H9 (cell line): ENCODE measurements around the gene TYW3. TPM values are rescaled to one million over a fixed set of nuclear protein-coding genes. Genes with fewer than 3 reads are reported as not detected.

ENCODE experiments used
- DNase-seq: peaks from one replicate; pipeline ENCODE4 v3.0.0-alpha.2; 2017
- H2AFZ ChIP-seq: one replicate; pipeline ENCODE4 v1.6.1; 2013; ENCODE audit warnings: mild to moderate bottlenecking, low read length, control low read depth, moderate library complexity
- H2AK5ac ChIP-seq: 2 replicates; pipeline ENCODE4 v1.6.1; 2013; ENCODE audit warnings: low read length, control low read depth, mixed read lengths; ENCODE audit not compliant: insufficient read length
- H2BK120ac ChIP-seq: one replicate; pipeline ENCODE4 v1.6.1; 2013; ENCODE audit warnings: low read depth, mild to moderate bottlenecking, low read length, control low read depth, inconsistent platforms; ENCODE audit not compliant: poor library complexity, severe bottlenecking
- H2BK12ac ChIP-seq: 2 replicates; pipeline ENCODE4 v1.6.1; 2013; ENCODE audit warnings: low read length, control low read depth, mixed read lengths, low read depth; ENCODE audit not compliant: insufficient read length
- H2BK15ac ChIP-seq: 2 replicates; pipeline ENCODE4 v1.6.1; 2013; ENCODE audit warnings: low read depth, low read length, control low read depth
- H2BK20ac ChIP-seq: one replicate; pipeline ENCODE4 v1.6.1; 2013; ENCODE audit warnings: low read depth, mild to moderate bottlenecking, low read length, control low read depth, inconsistent platforms; ENCODE audit not compliant: poor library complexity, severe bottlenecking
- H2BK5ac ChIP-seq: 2 replicates; pipeline ENCODE4 v1.6.1; 2013; ENCODE audit warnings: low read length, control low read depth, mixed read lengths; ENCODE audit not compliant: insufficient read length
- H3K14ac ChIP-seq: 2 replicates; pipeline ENCODE4 v1.6.1; 2013; ENCODE audit warnings: low read length, control low read depth; ENCODE audit not compliant: insufficient read depth
- H3K18ac ChIP-seq: 2 replicates; pipeline ENCODE4 v1.6.1; 2013; ENCODE audit warnings: low read depth, mild to moderate bottlenecking, mixed read lengths, low read length, control low read depth; ENCODE audit not compliant: insufficient read length
- H3K23ac ChIP-seq: 2 replicates; pipeline ENCODE4 v1.6.1; 2013; ENCODE audit warnings: low read length, control low read depth, mixed read lengths, low read depth; ENCODE audit not compliant: insufficient read length
- H3K23me2 ChIP-seq: 2 replicates; pipeline ENCODE4 v1.6.1; 2013; ENCODE audit warnings: low read depth, mild to moderate bottlenecking, mixed read lengths, low read length, control low read depth; ENCODE audit not compliant: insufficient read length, poor library complexity, severe bottlenecking
- H3K27ac ChIP-seq: 2 replicates; pipeline ENCODE4 v1.5.1; 2013; ENCODE audit warnings: low read length, control low read depth, mixed read lengths, low read depth; ENCODE audit not compliant: insufficient read length
- H3K27me3 ChIP-seq: 2 replicates; pipeline ENCODE4 v1.6.1; 2013; ENCODE audit warnings: low read length, control low read depth, inconsistent platforms; ENCODE audit not compliant: insufficient read depth
- H3K4ac ChIP-seq: 2 replicates; pipeline ENCODE4 v1.6.1; 2013; ENCODE audit warnings: low read depth, mild to moderate bottlenecking, control low read depth, inconsistent platforms, low read length, moderate library complexity
- H3K4me1 ChIP-seq: 2 replicates; pipeline ENCODE4 v1.6.1; 2013; ENCODE audit warnings: low read length, control low read depth, inconsistent platforms; ENCODE audit not compliant: insufficient read depth
- H3K4me2 ChIP-seq: 2 replicates; pipeline ENCODE4 v1.6.1; 2013; ENCODE audit warnings: low read length, control low read depth, mixed read lengths; ENCODE audit not compliant: insufficient read length, insufficient read depth
- H3K56ac ChIP-seq: 2 replicates; pipeline ENCODE4 v1.6.1; 2013; ENCODE audit warnings: low read depth, mild to moderate bottlenecking, mixed read lengths, low read length, control low read depth; ENCODE audit not compliant: insufficient read length
- H3K79me1 ChIP-seq: 2 replicates; pipeline ENCODE4 v1.6.1; 2013; ENCODE audit warnings: low read depth, mild to moderate bottlenecking, moderate library complexity, low read length, control low read depth, inconsistent platforms; ENCODE audit not compliant: insufficient read depth, poor library complexity, severe bottlenecking
- H3K79me2 ChIP-seq: 2 replicates; pipeline ENCODE4 v1.6.1; 2013; ENCODE audit warnings: low read length, control low read depth, inconsistent platforms; ENCODE audit not compliant: insufficient read depth
- H3K9ac ChIP-seq: 2 replicates; pipeline ENCODE4 v1.6.1; 2013; ENCODE audit warnings: low read length, control low read depth, mixed read lengths; ENCODE audit not compliant: insufficient read length; ENCODE audit errors: extremely low read depth
- H3K9me3 ChIP-seq: one replicate; pipeline ENCODE4 v1.6.1; 2013; ENCODE audit warnings: low read depth, low read length, inconsistent platforms; ENCODE audit not compliant: control insufficient read depth
- H3T11ph ChIP-seq: one replicate; pipeline ENCODE4 v1.6.1; 2013; ENCODE audit warnings: mild to moderate bottlenecking, low read length, control low read depth, inconsistent platforms
- H4K20me1 ChIP-seq: one replicate; pipeline ENCODE4 v1.6.1; 2013; ENCODE audit not compliant: control insufficient read depth, insufficient read length, insufficient read depth
- H4K5ac ChIP-seq: 2 replicates; pipeline ENCODE4 v1.6.1; 2013; ENCODE audit warnings: low read depth, mild to moderate bottlenecking, mixed read lengths, low read length, control low read depth; ENCODE audit not compliant: insufficient read length
- H4K8ac ChIP-seq: replicated peaks from 2 replicates; pipeline ENCODE4 v1.6.1; 2013; ENCODE audit warnings: low read length, control low read depth, mixed read lengths, low read depth; ENCODE audit not compliant: insufficient read length
- H4K91ac ChIP-seq: 2 replicates; pipeline ENCODE4 v1.6.1; 2013; ENCODE audit warnings: low read depth, mild to moderate bottlenecking, moderate library complexity, mixed read lengths, low read length, control low read depth; ENCODE audit not compliant: insufficient read length
- H3K27ac Mint-ChIP-seq, 3 experiments: 2 replicates in 2 of 3; 3 replicates in 1 of 3; pipeline ENCODE4 v1.8.0; 2020 to 2021; ENCODE audit warnings: mixed read lengths in 3 of 3, mild to moderate bottlenecking in 1 of 3, moderate library complexity in 1 of 3
- H3K27me3 Mint-ChIP-seq: 2 replicates; pipeline ENCODE4 v1.8.0; 2021; ENCODE audit warnings: low read depth, mild to moderate bottlenecking, moderate library complexity, mixed read lengths
- H3K36me3 Mint-ChIP-seq, 3 experiments: 2 replicates in 2 of 3; 3 replicates in 1 of 3; pipeline ENCODE4 v1.8.0; 2020 to 2021; ENCODE audit warnings: low read depth in 3 of 3, mixed read lengths in 3 of 3; ENCODE audit not compliant: insufficient read depth in 1 of 3
- H3K4me1 Mint-ChIP-seq, 2 experiments: 2 replicates each; pipeline ENCODE4 v1.8.0; 2020; ENCODE audit warnings: mixed read lengths in 2 of 2
- H3K4me3 Mint-ChIP-seq, 2 experiments: 2 replicates in 1 of 2; 3 replicates in 1 of 2; pipeline ENCODE4 v1.8.0; 2020 to 2021; ENCODE audit warnings: mild to moderate bottlenecking in 2 of 2, mixed read lengths in 2 of 2, moderate library complexity in 1 of 2
- H3K9me3 Mint-ChIP-seq, 2 experiments: 2 replicates in 1 of 2; 3 replicates in 1 of 2; pipeline ENCODE4 v1.8.0; 2020; ENCODE audit warnings: mild to moderate bottlenecking in 2 of 2, mixed read lengths in 2 of 2, moderate library complexity in 1 of 2
- WGBS: extraction: QIAGEN DNeasy Blood & Tissue Kit; methylation state at CpG from one replicate; pipeline ENCODE4 v1.1.7; 2013; ENCODE audit warnings: missing lambda C conversion rate, low lambda C conversion rate, mixed read lengths; ENCODE audit not compliant: insufficient read length; ENCODE audit errors: extremely low coverage; 5-methylcytosine and 5-hydroxymethylcytosine counted together
- total RNA-seq: library from RNA; stranded (reverse); gene quantifications from 2 replicates; pipeline ENCODE4 v1.2.1, GENCODE V29; 2021
- TF ChIP-seq, protein P1 (sequence below): fragments of 200-600 bp; sonication (generic); conservative IDR thresholded peaks from 3 replicates; pipeline ENCODE4 v1.8.0; 2021; ENCODE audit warnings: antibody characterized with exemption, mild to moderate bottlenecking

Gene TYW3
- total RNA-seq, 1 experiment from 2014 or later = 10.9 TPM

GRCh38 chr1:74777525-74777924, 44.6 kb downstream of the TYW3 start:
- Histone ChIP-seq H3T11ph (no peak overlapping the region), H3K23me2 (no peaks in the 10 kb centered on the region), H3K18ac (no peak overlapping the region), H3K27me3 (no peaks in the 10 kb centered on the region), H4K8ac (no peak overlapping the region), H3K23ac (no peak overlapping the region), H3K9ac (no peak overlapping the region), H3K14ac (no peak overlapping the region), H2BK15ac (no peak overlapping the region), H2BK20ac (no peak overlapping the region), H4K91ac (no peak overlapping the region), H2AFZ (no peak overlapping the region), H2BK12ac (no peak overlapping the region), H3K79me2 (no peaks in the 10 kb centered on the region), H3K79me1 (no peaks in the 10 kb centered on the region), H4K5ac (no peak overlapping the region), H3K4ac (no peak overlapping the region), H2AK5ac (no peak overlapping the region), H3K4me2 (no peak overlapping the region), H2BK120ac (no peak overlapping the region), H2BK5ac (no peak overlapping the region), H3K9me3 (no peaks in the 10 kb centered on the region), H4K20me1 (no peaks in the 10 kb centered on the region), H3K4me1 (no peaks in the 10 kb centered on the region), H3K27ac (no peak overlapping the region), H3K56ac (no peak overlapping the region)
- Mint-ChIP-seq H3K36me3 (no peaks in the 10 kb centered on the region), H3K27me3 (no peaks in the 10 kb centered on the region), H3K27ac (no peak overlapping the region), H3K4me1 (peaks cover 17 to 21% of the 10 kb centered on the region in 2 experiments), H3K4me3 (no peak overlapping the region), H3K9me3 (no peaks in the 10 kb centered on the region)
- WGBS = no CpG with 5 or more reads among the region's 1 CpG
- DNase-seq = no peak
- TF ChIP-seq, protein P1, sequence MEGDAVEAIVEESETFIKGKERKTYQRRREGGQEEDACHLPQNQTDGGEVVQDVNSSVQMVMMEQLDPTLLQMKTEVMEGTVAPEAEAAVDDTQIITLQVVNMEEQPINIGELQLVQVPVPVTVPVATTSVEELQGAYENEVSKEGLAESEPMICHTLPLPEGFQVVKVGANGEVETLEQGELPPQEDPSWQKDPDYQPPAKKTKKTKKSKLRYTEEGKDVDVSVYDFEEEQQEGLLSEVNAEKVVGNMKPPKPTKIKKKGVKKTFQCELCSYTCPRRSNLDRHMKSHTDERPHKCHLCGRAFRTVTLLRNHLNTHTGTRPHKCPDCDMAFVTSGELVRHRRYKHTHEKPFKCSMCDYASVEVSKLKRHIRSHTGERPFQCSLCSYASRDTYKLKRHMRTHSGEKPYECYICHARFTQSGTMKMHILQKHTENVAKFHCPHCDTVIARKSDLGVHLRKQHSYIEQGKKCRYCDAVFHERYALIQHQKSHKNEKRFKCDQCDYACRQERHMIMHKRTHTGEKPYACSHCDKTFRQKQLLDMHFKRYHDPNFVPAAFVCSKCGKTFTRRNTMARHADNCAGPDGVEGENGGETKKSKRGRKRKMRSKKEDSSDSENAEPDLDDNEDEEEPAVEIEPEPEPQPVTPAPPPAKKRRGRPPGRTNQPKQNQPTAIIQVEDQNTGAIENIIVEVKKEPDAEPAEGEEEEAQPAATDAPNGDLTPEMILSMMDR = no peak
